Hepatocyte (in vitro differentiated cells): ENCODE measurements around the gene APAF1. TPM values are rescaled to one million over a fixed set of nuclear protein-coding genes. Genes with fewer than 3 reads are reported as not detected.

Source experiments
- DNase-seq: peaks from one replicate; pipeline ENCODE4 v3.0.0-alpha.2; 2016; ENCODE audit warnings: low spot score
- H2AFZ ChIP-seq: fragments of 200-600 bp; sonication (generic); 2 replicates; pipeline ENCODE4 v1.6.0; 2016; ENCODE audit warnings: antibody characterized with exemption, mild to moderate bottlenecking
- H3K27ac ChIP-seq: fragments of 200-600 bp; sonication (generic); 2 replicates; pipeline ENCODE4 v1.5.1; 2016; ENCODE audit warnings: mild to moderate bottlenecking
- H3K27me3 ChIP-seq: fragments of 200-600 bp; sonication (generic); 2 replicates; pipeline ENCODE4 v1.6.1; 2016
- H3K36me3 ChIP-seq: fragments of 200-600 bp; sonication (generic); replicated peaks from 2 replicates; pipeline ENCODE4 v1.5.1; 2016; ENCODE audit warnings: low read depth; ENCODE audit not compliant: insufficient read depth
- H3K4me1 ChIP-seq: fragments of 200-600 bp; sonication (generic); 2 replicates; pipeline ENCODE4 v1.5.1; 2016; ENCODE audit warnings: mild to moderate bottlenecking, moderate library complexity; ENCODE audit not compliant: insufficient read depth
- H3K4me2 ChIP-seq: fragments of 200-600 bp; sonication (generic); 2 replicates; pipeline ENCODE4 v1.6.0; 2016
- H3K4me3 ChIP-seq: fragments of 200-600 bp; sonication (generic); 2 replicates; pipeline ENCODE4 v1.5.1; 2016; ENCODE audit warnings: mild to moderate bottlenecking
- H3K79me2 ChIP-seq: fragments of 200-600 bp; sonication (generic); 2 replicates; pipeline ENCODE4 v1.6.0; 2017; ENCODE audit warnings: mild to moderate bottlenecking
- H3K9me2 ChIP-seq: fragments of 200-600 bp; sonication (generic); replicated peaks from 2 replicates; pipeline ENCODE4 v1.6.0; 2017; ENCODE audit warnings: mild to moderate bottlenecking; ENCODE audit not compliant: insufficient read depth
- H3K9me3 ChIP-seq: fragments of 200-600 bp; sonication (generic); 2 replicates; pipeline ENCODE4 v1.5.1; 2016; ENCODE audit warnings: low read depth, mild to moderate bottlenecking
- H4K20me1 ChIP-seq: fragments of 200-600 bp; sonication (generic); 2 replicates; pipeline ENCODE4 v1.6.0; 2016; ENCODE audit warnings: mild to moderate bottlenecking; ENCODE audit not compliant: insufficient read depth, poor library complexity, severe bottlenecking
- EZH2 ChIP-seq: fragments of 200-600 bp; sonication (generic); IDR thresholded peaks from 2 replicates; pipeline ENCODE4 v1.6.1; 2016; ENCODE audit warnings: antibody characterized with exemption, mild to moderate bottlenecking, borderline replicate concordance
- EZH2phosphoT487 ChIP-seq: fragments of 200-600 bp; sonication (generic); IDR thresholded peaks from one replicate; pipeline ENCODE4 v1.6.1; 2018; ENCODE audit warnings: antibody characterized with exemption, mild to moderate bottlenecking, low read depth, moderate library complexity; ENCODE audit not compliant: unreplicated experiment, severe bottlenecking
- WGBS: methylation state at CpG from one replicate; pipeline ENCODE4 v1.1.6; 2016; ENCODE audit warnings: low lambda C conversion rate; ENCODE audit errors: missing lambda C conversion rate; 5-methylcytosine and 5-hydroxymethylcytosine counted together
- polyA plus RNA-seq: library from polyadenylated mRNA; unstranded; fragments of >200 nt; fragmentation: Nextera tagmentation; extraction: Ambion mirVana; gene quantifications from 2 replicates; pipeline ENCODE4 v1.2.1, GENCODE V29; 2016
- total RNA-seq: library from RNA; depleted of rRNA; stranded (reverse); fragments of >200 nt; gene quantifications from 2 replicates; pipeline ENCODE4 v1.2.3, GENCODE V29; 2014
- TF ChIP-seq, protein P1 (sequence below): fragments of 200-600 bp; sonication (generic); IDR thresholded peaks from 2 replicates; pipeline ENCODE4 v1.5.1; 2016; ENCODE audit warnings: antibody characterized with exemption, mild to moderate bottlenecking; ENCODE audit not compliant: poor library complexity

Gene APAF1
- total and polyA plus RNA-seq, 2 experiments from 2014 or later: 6.8 to 26.4 TPM

DNA sequence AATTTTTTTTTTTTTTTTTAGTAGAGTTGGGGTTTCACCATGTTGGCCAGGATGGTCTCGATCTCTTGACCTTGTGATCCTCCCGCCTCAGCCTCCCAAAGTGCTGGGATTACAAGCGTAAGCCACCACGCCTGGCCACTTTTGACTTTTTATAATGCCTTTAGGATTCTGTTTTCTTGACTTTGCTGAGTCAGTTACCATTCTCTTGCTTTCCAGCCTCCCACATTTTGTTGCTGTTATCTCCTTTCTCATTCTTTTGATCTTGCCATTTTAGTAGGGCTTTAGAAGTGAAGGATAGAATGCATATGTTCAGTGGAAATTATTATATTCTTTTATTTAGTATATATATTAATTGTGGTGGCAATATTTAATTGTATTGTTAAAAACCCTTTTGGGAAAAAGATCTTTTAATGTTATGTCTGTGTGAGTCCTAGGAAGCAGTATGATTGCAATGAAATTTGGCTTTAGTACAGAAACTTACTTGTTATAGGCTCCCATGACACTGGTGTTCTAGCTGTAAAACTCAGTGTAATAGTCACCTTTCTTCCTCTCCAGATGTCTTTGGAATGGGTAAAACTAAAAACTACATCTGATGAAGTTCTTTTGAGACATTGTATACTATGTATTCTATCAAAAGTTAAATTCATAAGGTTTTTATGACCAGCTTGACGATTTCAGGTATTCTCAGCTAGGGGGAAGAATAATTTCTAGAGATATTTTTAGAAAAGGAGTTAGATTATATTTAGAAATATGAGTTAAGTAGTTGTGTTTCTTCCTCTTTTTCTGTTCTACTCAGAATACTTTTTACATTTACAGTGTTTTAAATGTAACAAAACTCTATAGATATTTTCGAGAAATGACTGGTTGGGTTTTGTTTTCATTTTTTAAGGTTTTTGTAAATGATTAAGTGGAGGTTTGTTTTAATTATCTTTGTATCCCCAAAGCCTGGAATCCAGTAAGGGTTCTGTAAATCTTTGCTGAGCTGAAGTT is 74.7 kb downstream of the APAF1 start:
- Histone ChIP-seq H3K9me2 (no peaks in the 10 kb centered on the region), H3K79me2 (no peaks in the 10 kb centered on the region), H3K9me3 (no peaks in the 10 kb centered on the region), H3K4me2 (no peak overlapping the region), H3K4me1 (no peaks in the 10 kb centered on the region), H3K27ac (no peak overlapping the region), H3K4me3 (no peak overlapping the region), H2AFZ (no peak overlapping the region), H3K27me3 (no peaks in the 10 kb centered on the region), H3K36me3 (no peaks in the 10 kb centered on the region), H4K20me1 (no peaks in the 10 kb centered on the region)
- no peak for DNase-seq
- TF ChIP-seq EZH2phosphoT487 (no peak), EZH2 (no peak)
- TF ChIP-seq, protein P1, sequence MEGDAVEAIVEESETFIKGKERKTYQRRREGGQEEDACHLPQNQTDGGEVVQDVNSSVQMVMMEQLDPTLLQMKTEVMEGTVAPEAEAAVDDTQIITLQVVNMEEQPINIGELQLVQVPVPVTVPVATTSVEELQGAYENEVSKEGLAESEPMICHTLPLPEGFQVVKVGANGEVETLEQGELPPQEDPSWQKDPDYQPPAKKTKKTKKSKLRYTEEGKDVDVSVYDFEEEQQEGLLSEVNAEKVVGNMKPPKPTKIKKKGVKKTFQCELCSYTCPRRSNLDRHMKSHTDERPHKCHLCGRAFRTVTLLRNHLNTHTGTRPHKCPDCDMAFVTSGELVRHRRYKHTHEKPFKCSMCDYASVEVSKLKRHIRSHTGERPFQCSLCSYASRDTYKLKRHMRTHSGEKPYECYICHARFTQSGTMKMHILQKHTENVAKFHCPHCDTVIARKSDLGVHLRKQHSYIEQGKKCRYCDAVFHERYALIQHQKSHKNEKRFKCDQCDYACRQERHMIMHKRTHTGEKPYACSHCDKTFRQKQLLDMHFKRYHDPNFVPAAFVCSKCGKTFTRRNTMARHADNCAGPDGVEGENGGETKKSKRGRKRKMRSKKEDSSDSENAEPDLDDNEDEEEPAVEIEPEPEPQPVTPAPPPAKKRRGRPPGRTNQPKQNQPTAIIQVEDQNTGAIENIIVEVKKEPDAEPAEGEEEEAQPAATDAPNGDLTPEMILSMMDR: no peak
- WGBS: 95% methylated on average over 6 of the region's 6 CpGs

DNA sequence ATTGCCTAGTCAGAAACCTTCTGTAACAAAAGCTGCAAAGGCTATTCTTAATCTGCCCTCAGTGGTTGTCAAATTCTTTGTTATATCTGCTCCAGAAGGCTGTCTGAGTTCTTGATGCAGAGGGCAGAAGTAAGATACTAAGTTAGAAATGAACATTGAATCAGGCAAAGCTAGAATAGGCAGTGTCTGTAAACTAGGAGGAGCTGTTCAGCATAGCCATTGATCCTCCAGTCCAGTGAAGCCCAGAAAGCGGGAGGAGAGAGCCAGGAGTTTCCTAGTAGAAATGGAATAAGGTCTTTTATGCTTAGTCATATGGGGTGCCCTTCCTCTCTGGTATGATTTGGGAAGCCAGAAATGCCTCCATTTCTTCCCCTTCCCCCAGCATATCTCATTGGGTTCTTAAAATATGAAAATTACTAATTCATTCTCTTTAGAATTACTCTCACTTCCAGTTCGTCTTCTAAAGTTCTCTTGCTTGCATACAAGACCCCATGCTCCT is 76.2 kb downstream of the APAF1 start:
- Histone ChIP-seq H3K27me3 (no peaks in the 10 kb centered on the region), H3K4me2 (no peak overlapping the region), H3K27ac (no peak overlapping the region), H3K9me3 (no peaks in the 10 kb centered on the region), H3K4me3 (no peak overlapping the region), H4K20me1 (no peaks in the 10 kb centered on the region), H2AFZ (no peak overlapping the region), H3K36me3 (no peaks in the 10 kb centered on the region), H3K79me2 (no peaks in the 10 kb centered on the region), H3K9me2 (no peaks in the 10 kb centered on the region), H3K4me1 (no peaks in the 10 kb centered on the region)
- TF ChIP-seq EZH2: no peak
- no peak for TF ChIP-seq EZH2phosphoT487
- TF ChIP-seq, protein P1: no peak
- DNase-seq: no peak
- 77% methylated on average over 2 of the region's 2 CpGs for WGBS

- Histone ChIP-seq H3K27me3 (no peaks in the 10 kb centered on the region), H3K79me2 (no peaks in the 10 kb centered on the region), H3K27ac (no peak overlapping the region), H3K4me3 (no peak overlapping the region), H4K20me1 (no peaks in the 10 kb centered on the region), H3K9me2 (no peaks in the 10 kb centered on the region), H3K4me2 (no peak overlapping the region), H3K36me3 (no peaks in the 10 kb centered on the region), H3K9me3 (no peaks in the 10 kb centered on the region), H2AFZ (no peak overlapping the region), H3K4me1 (no peaks in the 10 kb centered on the region)
- TF ChIP-seq, protein P1: no peak
- TF ChIP-seq EZH2 (no peak), EZH2phosphoT487 (no peak)
- no peak for DNase-seq
- 73% methylated on average over 5 of the region's 5 CpGs for WGBS
These were observed 79.5 kb downstream of the APAF1 start for GRCh38 chr12:98724384-98725155.
